HG03521 (cell line): Measurements from ENCODE around the gene OSBPL8.

Experiments used
- ATAC-seq: cut with Tn5 transposase; IDR thresholded peaks from one replicate; pipeline ENCODE4 v1.9.1; 2021; ENCODE audit warnings: mild to moderate bottlenecking, moderate library complexity; ENCODE audit not compliant: unreplicated experiment

OSBPL8 gene

GRCh38 chr12:76471579-76471978, 88.0 kb downstream of the OSBPL8 start:
- ATAC-seq = no peak

- ATAC-seq = peak; percentile 80
These were observed 89.3 kb downstream of the OSBPL8 start for GRCh38 chr12:76470028-76470939.

GRCh38 chr12:76464631-76465166, 94.9 kb downstream of the OSBPL8 start:
- no peak for ATAC-seq

- ATAC-seq = no peak
These were observed 96.8 kb downstream of the OSBPL8 start for GRCh38 chr12:76462668-76463224.

- ATAC-seq = no peak
These were observed 98.8 kb downstream of the OSBPL8 start for GRCh38 chr12:76460807-76461206.

GRCh38 chr12:76457818-76458217, 101.8 kb downstream of the OSBPL8 start:
- no peak for ATAC-seq

- no peak for ATAC-seq
These were observed 102.6 kb downstream of the OSBPL8 start for GRCh38 chr12:76457010-76457409.

GRCh38 chr12:76455582-76456345, 103.8 kb downstream of the OSBPL8 start:
- ATAC-seq = peak; percentile 91

- no peak for ATAC-seq
These were observed 108.0 kb downstream of the OSBPL8 start for GRCh38 chr12:76451528-76451927.

GRCh38 chr12:76450690-76451089, 108.9 kb downstream of the OSBPL8 start:
- ATAC-seq = no peak

- no peak for ATAC-seq
These were observed 109.6 kb downstream of the OSBPL8 start for GRCh38 chr12:76449993-76450392.

GRCh38 chr12:76449583-76449982, 110.0 kb downstream of the OSBPL8 start:
- ATAC-seq = no peak

GRCh38 chr12:76449016-76449415, 110.6 kb downstream of the OSBPL8 start:
- ATAC-seq = no peak

- no peak for ATAC-seq
These were observed 113.5 kb downstream of the OSBPL8 start for GRCh38 chr12:76446090-76446489.

GRCh38 chr12:76445462-76445861, 114.1 kb downstream of the OSBPL8 start:
- no peak for ATAC-seq

- ATAC-seq = no peak
These were observed 115.1 kb downstream of the OSBPL8 start for GRCh38 chr12:76444408-76444984.

- ATAC-seq = no peak
These were observed 118.6 kb downstream of the OSBPL8 start for GRCh38 chr12:76441016-76441415.

- ATAC-seq = no peak
These were observed 126.8 kb downstream of the OSBPL8 start for GRCh38 chr12:76432733-76433132.

GRCh38 chr12:76428117-76428516, 131.5 kb downstream of the OSBPL8 start:
- no peak for ATAC-seq

- no peak for ATAC-seq
These were observed 133.4 kb downstream of the OSBPL8 start for GRCh38 chr12:76426160-76426559.

GRCh38 chr12:76424941-76425340, 134.6 kb downstream of the OSBPL8 start:
- no peak for ATAC-seq
